Panc1 (cell line): ENCODE results near the gene SH3GLB2.

Source experiments
- POLR2AphosphoS5 ChIP-seq: IDR thresholded peaks from 2 replicates; pipeline ENCODE4 v1.6.1; 2012; ENCODE audit warnings: mild to moderate bottlenecking, low read depth, low read length, moderate library complexity
- SIN3A ChIP-seq: IDR thresholded peaks from 2 replicates; pipeline ENCODE4 v1.6.1; 2012; ENCODE audit warnings: low read depth, mild to moderate bottlenecking, low read length, moderate library complexity, borderline replicate concordance; ENCODE audit not compliant: insufficient read depth
- TF ChIP-seq, protein P1 (sequence below): fragments of 450-650 bp; IDR thresholded peaks from 2 replicates; pipeline ENCODE4 v1.5.1; 2017; ENCODE audit warnings: mild to moderate bottlenecking
- TF ChIP-seq, protein P2 (sequence below), 2 experiments: IDR thresholded peaks; 2 replicates each; pipeline ENCODE4 v1.6.1; 2011 to 2012; ENCODE audit warnings: low read depth in 2 of 2, control low read depth in 1 of 2, low read length in 1 of 2, mild to moderate bottlenecking in 1 of 2, moderate library complexity in 1 of 2; ENCODE audit not compliant: insufficient read depth in 1 of 2

DNA sequence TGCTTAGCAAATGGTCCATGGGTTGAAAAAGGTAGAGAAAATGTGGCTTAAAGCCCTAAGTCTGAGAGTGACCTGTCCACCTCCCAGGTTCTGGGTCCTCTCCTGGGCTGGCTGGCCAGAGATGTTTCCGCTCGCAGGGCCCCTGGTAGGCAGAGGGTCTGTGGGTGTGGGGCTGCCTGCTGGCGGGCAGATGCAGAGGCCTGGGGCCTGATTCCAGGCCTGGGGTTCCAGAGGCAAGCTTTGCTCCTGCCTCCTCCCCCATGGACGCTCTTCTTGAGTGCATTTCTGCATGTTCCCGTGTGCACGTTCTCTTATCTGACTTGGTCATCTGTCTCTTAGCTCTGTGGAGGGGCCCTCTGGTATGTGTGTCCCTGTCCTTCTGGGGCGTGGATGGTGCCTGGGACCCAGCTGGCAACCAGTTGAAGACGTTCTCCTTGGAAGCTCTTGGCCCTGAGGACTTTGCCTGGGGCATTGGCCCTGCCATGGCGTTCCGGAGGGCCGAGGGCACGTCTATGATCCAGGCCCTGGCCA lies 12.0 kb upstream of the SH3GLB2 start:
- TF ChIP-seq, protein P1, sequence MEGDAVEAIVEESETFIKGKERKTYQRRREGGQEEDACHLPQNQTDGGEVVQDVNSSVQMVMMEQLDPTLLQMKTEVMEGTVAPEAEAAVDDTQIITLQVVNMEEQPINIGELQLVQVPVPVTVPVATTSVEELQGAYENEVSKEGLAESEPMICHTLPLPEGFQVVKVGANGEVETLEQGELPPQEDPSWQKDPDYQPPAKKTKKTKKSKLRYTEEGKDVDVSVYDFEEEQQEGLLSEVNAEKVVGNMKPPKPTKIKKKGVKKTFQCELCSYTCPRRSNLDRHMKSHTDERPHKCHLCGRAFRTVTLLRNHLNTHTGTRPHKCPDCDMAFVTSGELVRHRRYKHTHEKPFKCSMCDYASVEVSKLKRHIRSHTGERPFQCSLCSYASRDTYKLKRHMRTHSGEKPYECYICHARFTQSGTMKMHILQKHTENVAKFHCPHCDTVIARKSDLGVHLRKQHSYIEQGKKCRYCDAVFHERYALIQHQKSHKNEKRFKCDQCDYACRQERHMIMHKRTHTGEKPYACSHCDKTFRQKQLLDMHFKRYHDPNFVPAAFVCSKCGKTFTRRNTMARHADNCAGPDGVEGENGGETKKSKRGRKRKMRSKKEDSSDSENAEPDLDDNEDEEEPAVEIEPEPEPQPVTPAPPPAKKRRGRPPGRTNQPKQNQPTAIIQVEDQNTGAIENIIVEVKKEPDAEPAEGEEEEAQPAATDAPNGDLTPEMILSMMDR: no peak
- TF ChIP-seq, protein P2, sequence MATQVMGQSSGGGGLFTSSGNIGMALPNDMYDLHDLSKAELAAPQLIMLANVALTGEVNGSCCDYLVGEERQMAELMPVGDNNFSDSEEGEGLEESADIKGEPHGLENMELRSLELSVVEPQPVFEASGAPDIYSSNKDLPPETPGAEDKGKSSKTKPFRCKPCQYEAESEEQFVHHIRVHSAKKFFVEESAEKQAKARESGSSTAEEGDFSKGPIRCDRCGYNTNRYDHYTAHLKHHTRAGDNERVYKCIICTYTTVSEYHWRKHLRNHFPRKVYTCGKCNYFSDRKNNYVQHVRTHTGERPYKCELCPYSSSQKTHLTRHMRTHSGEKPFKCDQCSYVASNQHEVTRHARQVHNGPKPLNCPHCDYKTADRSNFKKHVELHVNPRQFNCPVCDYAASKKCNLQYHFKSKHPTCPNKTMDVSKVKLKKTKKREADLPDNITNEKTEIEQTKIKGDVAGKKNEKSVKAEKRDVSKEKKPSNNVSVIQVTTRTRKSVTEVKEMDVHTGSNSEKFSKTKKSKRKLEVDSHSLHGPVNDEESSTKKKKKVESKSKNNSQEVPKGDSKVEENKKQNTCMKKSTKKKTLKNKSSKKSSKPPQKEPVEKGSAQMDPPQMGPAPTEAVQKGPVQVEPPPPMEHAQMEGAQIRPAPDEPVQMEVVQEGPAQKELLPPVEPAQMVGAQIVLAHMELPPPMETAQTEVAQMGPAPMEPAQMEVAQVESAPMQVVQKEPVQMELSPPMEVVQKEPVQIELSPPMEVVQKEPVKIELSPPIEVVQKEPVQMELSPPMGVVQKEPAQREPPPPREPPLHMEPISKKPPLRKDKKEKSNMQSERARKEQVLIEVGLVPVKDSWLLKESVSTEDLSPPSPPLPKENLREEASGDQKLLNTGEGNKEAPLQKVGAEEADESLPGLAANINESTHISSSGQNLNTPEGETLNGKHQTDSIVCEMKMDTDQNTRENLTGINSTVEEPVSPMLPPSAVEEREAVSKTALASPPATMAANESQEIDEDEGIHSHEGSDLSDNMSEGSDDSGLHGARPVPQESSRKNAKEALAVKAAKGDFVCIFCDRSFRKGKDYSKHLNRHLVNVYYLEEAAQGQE (IDR thresholded peaks at IDR 0.05; ENCODE audit: insufficient read depth in 1 of 2, low read depth in 2 of 2, low read length in 1 of 2): no peak
- TF ChIP-seq SIN3A (no peak), POLR2AphosphoS5 (no peak)
